DMS53 treated with DMSO at 0.1 percent for 48 hours (cell line): ENCODE results near the gene BMP8A.
"Not testable (repeated sequence)": the region's sequence is repeated elsewhere in the genome, so short reads cannot be mapped to it uniquely, and the experiment has no call there.

ENCODE experiments used
- DNase-seq: peaks from one replicate; lab custom pipeline; 2025; ENCODE audit not compliant: unreplicated experiment; lab: John Stamatoyannopoulos, UW

Gene BMP8A

DNA sequence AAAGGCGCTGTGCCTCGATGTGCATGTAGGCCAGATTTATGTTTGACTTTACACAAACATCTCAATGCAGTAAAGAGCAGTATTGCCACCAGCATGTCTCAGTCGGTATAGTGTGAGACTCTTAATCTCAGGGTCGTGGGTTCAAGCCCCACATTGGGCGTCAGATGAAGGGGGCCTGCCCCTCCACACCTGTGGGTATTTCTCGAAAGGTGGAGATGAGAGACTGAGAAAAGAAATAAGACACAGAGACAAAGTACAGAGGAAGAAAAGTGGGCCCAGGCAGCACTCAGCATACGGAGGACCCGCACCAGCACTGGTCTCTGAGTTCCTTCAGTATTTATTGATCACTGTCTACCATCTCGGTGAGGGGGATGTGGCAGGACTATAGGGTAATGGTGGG, 13.0 kb downstream of the BMP8A start:
- not testable (repeated sequence) for DNase-seq

DNA sequence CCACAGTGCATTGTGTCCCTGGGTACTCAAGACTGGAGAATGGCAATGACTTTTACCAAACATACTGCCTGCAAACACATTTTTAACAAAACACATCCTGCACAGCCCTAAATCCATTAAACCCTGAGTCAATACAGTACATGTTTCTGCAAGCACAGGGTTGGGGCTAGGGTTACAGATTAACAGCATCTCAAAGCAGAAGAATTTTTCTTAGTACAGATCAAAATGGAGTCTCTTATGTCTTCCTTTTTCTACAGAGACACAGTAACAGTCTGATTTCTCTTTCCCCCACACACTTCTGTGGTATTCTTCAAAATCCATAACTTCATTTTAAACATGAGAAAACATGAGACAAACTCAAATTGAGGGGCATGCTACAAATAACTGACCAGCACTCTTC, 13.9 kb downstream of the BMP8A start:
- no peak for DNase-seq

DNA sequence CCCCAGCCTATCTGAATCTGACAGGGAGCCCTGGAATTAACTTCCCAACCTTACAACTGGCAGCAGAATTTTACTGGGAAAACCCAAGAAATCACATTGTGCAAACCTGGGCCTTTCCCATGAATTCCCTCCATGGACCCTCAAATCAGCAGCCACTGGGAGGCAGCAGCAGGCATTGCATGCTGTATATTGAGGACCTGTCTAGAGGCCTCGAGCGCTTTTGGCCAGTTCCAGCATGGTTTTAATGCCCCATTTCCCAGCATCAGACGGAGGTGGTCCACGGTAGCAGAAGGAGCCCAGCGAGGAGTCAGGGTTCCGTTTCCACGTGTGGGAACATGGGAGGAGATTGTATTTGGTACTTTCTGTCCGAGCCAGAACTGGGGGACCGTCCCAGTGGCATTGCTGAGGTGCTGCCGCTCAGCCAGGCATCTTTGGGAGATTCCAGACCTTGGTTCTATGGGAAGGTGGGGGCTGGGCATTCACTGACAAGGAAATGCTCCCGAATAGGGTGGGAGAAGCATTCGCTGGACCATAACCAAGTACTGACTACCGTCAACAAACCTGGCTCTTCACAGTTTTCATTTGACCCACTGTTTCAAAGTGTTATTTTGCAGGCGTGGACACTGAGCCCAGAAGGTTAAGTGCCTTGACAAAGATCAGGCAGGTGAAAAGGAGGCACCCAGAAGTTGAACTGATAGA, 15.9 kb downstream of the BMP8A start:
- DNase-seq, result peak; percentile 81

DNA sequence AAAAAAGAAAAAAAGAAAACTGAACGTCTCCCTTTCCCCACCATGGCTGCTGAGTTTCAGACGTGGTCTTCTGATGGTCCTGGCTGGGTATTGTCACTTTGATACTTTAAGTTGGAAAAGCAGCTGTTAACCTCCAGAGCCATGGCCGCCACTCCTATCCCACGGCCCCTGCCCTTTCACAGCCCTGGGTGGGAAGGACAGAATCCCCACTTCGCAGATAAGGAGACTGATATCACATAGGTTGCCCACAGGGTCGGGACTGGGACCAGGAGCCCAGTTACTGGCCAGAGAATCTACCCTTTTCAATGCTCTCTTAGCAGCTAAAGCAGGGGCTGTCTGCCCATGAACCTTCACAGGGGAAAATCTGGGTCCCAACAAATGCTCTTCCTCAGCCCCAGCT, 16.8 kb downstream of the BMP8A start:
- DNase-seq, result no peak

DNA sequence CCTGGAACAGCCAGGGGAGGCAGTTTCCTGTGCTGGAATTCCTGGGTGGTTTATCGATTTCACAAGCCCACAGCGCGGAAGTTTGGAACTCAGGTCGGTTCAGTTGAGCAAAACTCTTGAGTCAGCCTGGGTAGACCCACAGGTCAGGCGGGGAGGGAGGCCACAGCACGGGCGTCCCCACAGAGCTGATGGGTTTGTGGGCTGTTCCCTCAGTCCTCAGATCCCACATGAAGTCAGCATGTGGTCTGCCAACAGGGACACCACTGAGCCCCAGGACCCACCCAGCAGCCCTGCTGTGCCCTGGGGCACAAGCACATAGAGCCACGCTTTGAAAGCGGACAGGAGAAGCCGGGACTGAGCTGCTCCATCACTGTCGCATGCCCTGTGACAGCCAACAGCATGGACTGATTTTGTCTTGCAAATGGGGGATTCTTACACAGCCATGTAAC, 17.4 kb downstream of the BMP8A start:
- no peak for DNase-seq

DNA sequence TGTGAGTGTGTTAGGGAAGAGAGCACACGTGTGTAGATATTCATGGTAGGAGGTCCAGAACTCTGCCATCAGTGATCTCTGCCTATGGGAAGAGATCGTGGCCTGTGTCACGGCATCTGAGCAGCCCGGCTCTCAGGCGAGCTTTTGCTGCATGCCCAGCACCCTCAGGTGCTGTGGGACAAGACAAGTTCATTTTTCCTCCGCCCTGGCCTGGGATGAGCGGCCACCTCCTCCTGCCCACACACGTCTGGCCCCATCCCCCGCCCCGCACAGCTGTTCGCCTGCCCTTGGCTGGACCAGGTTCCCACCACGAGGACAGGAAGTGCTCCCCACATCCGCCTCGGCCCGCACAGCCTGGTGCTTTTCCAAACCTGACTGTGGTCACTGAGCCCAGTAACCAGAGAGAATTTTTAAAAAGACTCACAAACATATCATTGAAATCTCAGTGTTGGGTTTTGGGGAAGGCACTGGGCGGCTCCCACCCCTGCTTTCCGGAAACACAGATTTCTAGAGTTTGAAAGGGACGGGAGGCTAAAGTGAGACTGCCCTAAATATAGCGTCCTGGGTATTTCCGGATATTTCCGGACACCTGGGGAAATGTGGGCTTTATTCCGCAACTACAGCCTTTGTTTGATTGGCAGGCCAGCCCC, 18.0 kb downstream of the BMP8A start:
- DNase-seq, result no peak

DNA sequence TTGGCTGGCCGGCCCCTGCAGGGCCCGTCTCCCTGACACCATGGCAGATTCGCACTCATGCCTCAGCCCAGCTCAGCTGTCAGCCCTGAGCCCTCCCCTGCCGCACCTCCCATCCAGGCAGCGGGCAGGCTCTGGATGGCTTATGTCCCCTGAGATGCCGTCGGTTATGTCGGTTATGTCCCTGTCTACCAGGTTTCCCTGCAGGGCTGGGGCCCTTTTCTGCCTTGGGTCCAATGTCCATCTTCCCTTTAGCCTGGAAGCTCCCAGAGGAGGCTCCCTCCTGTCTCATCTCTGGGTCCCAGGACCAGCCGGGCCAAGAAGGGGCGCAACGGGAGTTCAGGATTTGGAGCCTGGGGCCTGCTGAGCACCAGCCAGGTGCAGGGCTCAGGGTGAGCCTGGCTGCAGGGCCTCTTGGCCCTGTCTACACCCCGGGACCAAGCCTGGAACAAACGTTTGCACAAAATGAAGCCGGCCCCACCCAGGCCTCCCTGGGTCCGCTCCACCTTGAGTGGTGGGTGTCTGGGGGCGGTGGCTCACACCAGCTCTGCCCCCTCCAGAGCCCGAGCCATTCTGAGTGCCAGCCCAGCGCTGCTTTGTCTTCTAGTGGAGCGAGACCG, 19.2 kb downstream of the BMP8A start:
- DNase-seq, result not testable (repeated sequence)

DNA sequence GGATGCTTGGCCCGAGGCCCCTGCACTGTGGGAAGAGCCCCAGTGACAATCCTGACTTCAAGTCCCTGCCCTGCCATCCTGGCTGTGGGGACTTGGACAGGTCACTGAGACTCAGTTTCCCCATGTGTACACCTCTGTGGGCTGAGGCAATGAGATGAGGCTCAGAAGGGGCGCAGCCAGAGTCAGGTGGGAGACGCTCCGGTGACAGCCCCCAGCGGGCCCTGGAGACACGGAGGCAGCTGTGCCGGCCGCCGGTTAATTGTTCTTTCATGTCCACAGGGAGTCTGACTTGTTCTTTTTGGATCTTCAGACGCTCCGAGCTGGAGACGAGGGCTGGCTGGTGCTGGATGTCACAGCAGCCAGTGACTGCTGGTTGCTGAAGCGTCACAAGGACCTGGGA, 20.0 kb downstream of the BMP8A start:
- DNase-seq, result not testable (repeated sequence)

DNA sequence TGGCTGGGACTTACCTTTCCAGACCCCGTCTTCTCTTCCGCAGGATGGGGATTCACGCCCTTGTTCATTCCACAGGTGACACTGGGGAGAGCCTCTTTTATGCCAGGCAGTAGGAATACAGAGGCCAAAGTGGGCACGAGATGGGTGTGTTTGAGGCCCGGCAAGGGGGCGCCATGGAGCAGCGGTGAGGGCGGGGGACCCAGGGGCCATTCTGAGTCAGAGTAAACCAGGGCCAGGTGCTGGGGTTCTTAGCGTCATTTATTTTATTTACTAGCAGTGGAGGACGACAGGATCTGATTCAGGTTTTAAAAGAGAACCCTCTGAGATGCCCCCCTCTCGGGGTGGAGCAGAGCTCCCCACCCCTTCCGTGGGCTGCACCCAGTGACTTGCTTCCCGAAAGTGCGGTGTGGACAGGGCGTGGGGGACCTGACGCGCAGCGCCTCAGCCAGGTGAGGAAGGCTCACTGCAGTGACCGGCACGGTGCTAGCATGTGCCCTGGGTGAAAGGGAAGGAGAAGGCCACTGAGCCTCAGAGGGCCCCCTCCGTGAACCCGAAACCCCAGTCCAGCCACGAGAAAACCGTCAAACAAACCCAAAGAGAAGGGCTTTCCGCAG, 20.9 kb downstream of the BMP8A start:
- not testable (repeated sequence) for DNase-seq

DNA sequence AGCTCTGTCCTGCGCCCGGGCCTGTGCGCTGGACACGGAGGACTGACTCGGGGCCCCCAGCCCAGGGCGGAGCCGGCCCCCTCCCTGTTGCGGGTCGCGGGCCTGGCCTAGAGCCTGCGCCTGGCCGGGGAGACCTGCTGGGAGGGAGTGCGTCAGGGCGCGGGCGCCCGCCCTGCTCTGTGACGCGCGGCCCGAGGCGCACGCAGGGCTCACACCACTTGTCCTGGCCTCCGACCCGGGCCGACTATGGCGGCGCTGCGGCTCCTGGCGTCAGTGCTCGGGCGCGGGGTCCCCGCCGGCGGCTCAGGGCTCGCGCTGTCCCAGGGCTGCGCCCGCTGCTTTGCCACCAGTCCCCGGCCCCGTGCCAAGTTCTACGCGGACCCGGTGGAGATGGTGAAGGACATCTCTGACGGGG, 23.3 kb downstream of the BMP8A start:
- not testable (repeated sequence) for DNase-seq

DNA sequence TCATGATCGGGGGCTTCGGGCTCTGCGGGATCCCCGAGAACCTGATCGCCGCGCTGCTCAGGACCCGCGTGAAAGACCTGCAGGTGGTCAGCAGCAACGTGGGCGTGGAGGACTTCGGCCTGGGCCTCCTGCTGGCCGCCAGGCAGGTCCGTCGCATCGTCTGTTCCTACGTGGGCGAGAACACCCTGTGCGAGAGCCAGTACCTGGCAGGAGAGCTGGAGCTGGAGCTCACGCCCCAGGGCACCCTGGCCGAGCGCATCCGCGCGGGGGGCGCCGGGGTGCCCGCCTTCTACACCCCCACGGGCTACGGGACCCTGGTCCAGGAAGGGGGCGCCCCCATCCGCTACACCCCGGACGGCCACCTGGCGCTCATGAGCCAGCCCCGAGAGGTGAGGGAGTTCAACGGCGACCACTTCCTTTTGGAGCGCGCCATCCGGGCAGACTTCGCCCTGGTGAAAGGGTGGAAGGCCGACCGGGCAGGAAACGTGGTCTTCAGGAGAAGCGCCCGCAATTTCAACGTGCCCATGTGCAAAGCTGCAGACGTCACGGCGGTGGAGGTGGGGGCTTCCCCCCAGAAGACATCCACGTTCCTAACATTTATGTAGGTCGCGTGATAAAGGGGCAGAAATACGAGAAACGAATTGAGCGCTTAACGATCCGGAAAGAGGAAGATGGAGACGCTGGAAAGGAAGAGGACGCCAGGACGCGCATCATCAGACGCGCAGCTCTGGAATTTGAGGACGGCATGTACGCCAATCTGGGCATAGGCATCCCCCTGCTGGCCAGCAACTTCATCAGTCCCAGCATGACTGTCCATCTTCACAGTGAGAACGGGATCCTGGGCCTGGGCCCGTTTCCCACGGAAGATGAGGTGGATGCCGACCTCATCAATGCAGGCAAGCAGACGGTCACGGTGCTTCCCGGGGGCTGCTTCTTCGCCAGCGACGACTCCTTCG, 24.0 kb downstream of the BMP8A start:
- DNase-seq, result not testable (repeated sequence)

DNA sequence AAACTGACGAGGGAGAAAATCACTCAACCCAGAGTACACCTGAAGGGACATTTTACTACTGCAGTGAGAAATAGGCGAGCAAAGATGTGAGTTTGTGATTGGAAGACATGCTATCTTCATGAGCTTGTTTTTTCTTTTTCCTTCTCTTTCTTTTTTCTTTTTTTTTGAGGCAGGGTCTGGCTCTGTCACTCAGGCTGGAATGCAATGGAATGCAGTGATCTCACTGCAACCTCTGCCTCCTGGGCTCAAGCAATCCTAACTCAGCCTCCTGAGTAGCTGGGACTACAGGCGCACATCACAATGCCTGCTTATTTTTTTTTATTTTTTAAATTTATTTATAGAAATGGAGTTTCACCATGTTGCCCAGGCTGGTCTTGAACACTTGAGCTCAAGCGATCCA, 25.4 kb downstream of the BMP8A start:
- not testable (repeated sequence) for DNase-seq

DNA sequence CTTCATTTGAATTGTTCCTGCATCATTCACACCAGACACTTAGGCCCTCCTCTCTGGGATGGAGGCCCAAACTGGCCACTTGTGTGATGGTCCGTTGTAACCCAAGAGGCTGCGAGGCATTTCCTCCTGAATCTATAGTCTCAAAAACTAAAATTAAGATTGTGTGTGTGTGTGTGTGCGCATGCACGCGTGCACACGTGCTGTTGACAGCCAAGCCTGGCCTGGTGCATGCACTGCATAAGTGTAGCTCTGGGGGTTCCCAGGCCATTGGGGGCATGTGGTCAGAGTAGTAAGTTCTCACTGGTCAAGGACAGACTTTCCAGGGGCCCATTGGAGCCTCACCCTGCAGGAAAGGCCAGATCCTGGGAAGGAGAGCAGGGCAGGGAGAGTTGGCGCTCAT, 26.5 kb downstream of the BMP8A start:
- DNase-seq, result not testable (repeated sequence)

DNA sequence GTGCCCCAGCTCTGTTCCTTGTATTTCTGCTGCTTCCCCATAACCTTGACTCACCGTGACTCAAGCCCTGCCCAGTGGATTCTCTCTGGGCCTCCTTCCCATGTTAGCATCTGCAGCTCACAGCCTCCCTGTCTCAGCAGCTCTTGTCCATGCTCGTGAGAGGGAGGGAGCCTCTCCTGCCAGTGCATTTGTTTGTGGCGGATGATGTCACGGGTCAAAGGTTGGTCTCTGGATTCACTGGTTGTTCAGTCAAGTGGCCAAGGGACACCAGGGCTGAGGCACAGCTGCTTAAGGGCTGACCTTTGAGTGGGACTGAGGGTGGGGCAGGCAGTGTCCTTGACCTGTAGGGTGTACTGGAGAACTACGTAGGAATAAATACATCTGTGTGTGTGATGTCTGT, 27.9 kb downstream of the BMP8A start:
- DNase-seq, result not testable (repeated sequence)

DNA sequence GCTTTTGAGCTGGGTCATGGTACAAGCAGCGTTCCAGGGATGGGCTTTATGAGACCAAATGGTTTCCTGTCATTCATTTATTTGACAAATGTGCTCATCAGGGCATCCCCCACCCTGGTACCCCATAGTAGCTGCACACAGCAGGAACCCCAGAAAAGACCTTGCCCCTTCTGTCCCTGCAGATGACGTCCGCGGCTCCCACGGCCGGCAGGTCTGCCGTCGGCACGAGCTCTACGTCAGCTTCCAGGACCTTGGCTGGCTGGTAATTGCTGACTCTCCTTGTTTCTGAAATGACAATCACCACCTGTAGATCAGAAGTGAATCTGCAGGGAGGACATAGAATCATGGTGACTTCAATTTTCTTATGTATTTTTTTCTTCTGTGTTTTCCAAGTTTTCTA, 30.8 kb downstream of the BMP8A start:
- not testable (repeated sequence) for DNase-seq

DNA sequence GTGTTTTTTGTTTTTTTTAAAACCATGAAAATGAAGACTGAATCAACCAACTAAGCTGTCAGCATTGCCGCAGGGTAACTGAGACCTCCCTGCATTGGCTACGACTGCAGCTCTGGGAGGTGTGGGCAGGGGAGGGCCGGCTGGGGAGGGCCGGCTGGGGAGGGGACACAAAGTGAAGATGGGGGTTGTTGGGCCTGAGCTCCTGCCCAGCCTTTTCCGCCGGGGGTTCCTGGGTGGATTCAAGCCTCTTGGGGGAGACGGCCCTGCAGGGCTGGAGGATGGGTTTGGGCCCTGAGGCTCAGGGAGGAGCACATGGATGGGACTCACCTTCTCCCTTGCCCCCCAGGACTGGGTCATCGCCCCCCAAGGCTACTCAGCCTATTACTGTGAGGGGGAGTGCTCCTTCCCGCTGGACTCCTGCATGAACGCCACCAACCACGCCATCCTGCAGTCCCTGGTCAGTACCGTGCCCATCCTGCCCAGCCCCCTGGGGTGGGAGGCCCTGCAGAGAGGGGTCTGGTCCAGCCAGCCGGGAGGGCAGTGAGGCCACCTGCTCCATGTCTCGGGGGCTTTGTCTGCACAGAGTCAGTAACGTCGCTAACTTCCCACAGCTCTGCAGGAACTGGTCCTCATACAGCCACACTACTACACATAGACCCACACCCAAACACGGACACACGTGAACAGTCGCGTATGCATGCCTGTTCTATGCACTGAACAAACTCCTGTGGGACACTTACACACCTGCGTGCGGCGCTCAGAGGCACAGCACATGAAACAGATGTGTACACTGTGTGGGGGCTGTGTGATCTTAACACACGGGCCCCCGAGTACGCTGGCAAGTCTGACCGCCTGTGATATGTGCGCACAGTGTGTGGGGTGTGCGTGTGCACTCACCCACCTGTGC, 31.5 kb downstream of the BMP8A start:
- DNase-seq, result no peak

DNA sequence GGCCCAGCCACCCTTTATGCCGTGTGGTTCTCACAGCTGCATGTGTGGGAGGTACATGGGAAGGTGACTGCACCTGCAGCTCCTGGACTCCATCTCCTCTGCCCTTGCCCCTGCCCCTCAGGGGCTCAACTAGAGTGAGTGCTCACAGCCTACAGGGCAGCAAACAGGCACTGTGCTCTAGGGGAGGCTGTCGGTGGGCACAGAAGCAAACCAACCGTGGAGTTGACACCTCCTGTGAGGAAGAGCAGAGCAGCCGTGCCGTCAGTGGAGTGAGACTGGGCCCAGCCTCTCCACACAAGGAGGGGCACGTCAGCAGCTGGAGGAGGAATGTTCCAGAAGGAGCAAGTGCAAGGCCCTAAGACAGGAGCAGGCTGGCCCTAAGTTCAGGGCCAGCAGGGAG, 32.7 kb downstream of the BMP8A start:
- DNase-seq, result no peak

DNA sequence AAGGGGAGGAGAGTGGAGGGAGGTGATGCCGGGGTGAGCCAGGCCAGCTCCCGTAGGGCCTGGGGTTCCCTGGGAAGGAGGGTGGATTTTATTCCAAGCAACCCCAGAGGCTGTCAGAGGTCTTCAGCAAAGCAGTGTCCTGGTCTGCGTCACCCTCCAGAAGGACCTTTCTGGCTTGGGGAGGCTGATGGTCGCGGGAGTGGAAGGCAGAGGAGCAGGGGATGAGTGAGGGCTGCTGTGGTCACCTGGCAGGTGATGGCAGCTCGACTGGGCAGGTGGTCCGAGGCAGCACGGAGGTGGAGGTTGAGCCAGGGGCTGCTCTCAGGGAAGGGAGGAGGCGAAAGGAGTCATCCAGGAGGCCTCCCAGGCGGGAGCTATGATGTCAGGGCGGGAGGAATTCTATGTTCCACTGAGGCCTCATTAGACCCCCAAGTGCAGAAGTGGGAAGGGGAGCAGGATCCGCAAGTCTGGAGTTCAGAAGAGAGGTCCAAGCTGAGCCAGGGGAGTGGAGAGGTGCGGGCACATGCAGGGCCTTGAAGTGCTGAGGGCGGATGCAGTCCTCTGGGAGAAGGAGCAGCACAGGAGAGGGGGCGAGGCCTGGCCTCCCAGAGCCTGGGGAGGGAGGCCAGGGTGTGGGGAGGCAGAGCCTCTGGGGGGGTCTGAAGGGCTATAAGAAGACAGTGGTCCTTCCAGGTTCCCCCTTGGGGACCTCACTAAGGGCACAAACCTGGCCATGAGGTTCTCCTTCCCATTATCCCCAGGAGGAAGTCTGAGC, 33.3 kb downstream of the BMP8A start:
- DNase-seq, result no peak
